Ishikawa (cell line): ENCODE data around the gene SH3PXD2A.
A peak's percentile ranks its signal among the peaks of the same experiment; 100 is the strongest.

Source experiments
- CEBPB ChIP-seq: IDR thresholded peaks from 2 replicates; pipeline ENCODE4 v1.6.1; 2012
- CREB1 ChIP-seq: IDR thresholded peaks from 2 replicates; pipeline ENCODE4 v1.6.1; 2012; ENCODE audit warnings: low read depth
- EGR1 ChIP-seq: IDR thresholded peaks from 2 replicates; pipeline ENCODE4 v1.6.1; 2012
- EP300 ChIP-seq: IDR thresholded peaks from 2 replicates; pipeline ENCODE4 v1.6.1; 2012; ENCODE audit warnings: borderline replicate concordance
- FOXM1 ChIP-seq: IDR thresholded peaks from 2 replicates; pipeline ENCODE4 v1.6.1; 2012; ENCODE audit warnings: low read depth, borderline replicate concordance
- MAX ChIP-seq: IDR thresholded peaks from 2 replicates; pipeline ENCODE4 v1.6.1; 2012
- NFIC ChIP-seq: IDR thresholded peaks from 2 replicates; pipeline ENCODE4 v1.6.1; 2012
- RAD21 ChIP-seq: IDR thresholded peaks from 2 replicates; pipeline ENCODE4 v1.6.1; 2012; ENCODE audit warnings: low read depth
- REST ChIP-seq: IDR thresholded peaks from 2 replicates; pipeline ENCODE4 v1.6.1; 2012; ENCODE audit warnings: low read depth, mild to moderate bottlenecking
- TAF1 ChIP-seq: IDR thresholded peaks from 2 replicates; pipeline ENCODE4 v1.6.1; 2012; ENCODE audit warnings: low read depth, mild to moderate bottlenecking
- TCF12 ChIP-seq: IDR thresholded peaks from 2 replicates; pipeline ENCODE4 v1.6.1; 2012; ENCODE audit warnings: low read depth
- TEAD4 ChIP-seq: IDR thresholded peaks from 2 replicates; pipeline ENCODE4 v1.6.1; 2012
- YY1 ChIP-seq: IDR thresholded peaks from 2 replicates; pipeline ENCODE4 v1.6.1; 2012; ENCODE audit warnings: low read depth
- TF ChIP-seq, protein P1 (sequence below): IDR thresholded peaks from 2 replicates; pipeline ENCODE4 v1.6.1; 2012

DNA sequence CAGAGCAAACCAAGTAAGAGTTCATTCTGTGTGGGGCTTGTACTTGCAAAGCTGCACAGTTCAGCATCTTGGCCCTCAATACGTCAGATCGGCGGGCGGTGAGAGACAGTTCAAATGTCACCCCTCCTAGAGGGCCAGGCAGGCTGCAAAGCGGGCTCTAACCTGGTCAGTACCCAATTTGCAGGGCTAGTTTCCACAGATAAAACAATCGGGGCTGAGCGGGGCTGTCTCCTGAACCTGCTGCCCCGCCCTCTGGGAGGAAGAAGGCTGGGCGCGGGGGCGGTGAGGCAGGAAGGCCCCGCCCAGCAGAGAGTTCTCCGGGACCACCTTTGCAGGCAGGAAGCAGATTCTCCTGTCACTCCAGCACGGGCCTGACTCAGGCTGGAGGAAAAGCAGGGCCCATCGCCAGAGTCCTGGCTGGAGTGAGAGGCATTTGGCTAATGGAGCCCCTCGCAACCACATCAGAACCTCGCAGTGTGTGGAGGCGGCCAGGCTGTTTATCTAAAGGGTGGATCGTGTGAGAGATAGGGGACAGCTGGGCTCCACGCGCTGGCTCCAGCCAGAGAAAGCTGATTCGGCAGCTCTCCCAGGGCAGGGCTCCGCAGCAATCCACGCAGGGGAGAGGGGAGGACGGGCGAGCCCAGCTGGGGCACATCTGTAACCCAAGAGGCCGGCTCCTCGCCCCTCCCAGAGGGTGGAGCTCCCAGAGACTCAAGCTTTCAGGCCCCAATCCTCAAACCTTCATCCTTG lies 83.1 kb downstream of the SH3PXD2A start:
- TF ChIP-seq, protein P1, sequence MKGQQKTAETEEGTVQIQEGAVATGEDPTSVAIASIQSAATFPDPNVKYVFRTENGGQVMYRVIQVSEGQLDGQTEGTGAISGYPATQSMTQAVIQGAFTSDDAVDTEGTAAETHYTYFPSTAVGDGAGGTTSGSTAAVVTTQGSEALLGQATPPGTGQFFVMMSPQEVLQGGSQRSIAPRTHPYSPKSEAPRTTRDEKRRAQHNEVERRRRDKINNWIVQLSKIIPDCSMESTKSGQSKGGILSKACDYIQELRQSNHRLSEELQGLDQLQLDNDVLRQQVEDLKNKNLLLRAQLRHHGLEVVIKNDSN: no peak
- peak; percentile 50; the same call in 1 of the 2 replicates for TF ChIP-seq MAX
- TF ChIP-seq CEBPB: no peak
- no peak for TF ChIP-seq YY1
- no peak for TF ChIP-seq CREB1
- TF ChIP-seq TAF1: 0 out of 2 replicates have a peak, but pooled peaks have one; percentile 37
- TF ChIP-seq RAD21: no peak
- TF ChIP-seq REST: no peak
- 0 out of 2 replicates have a peak, but pooled peaks have one; percentile 11 for TF ChIP-seq EP300
- no peak for TF ChIP-seq FOXM1
- TF ChIP-seq EGR1: peak; percentile 93
- no peak for TF ChIP-seq TCF12
- no peak for TF ChIP-seq NFIC
- no peak for TF ChIP-seq TEAD4
